ENCODE results near the gene BDNF. TPM values are rescaled to one million over a fixed set of nuclear protein-coding genes. Genes with fewer than 3 reads are reported as not detected.

The BDNF gene
- polyA plus RNA-seq, 4 donors, result 0.15 to 0.69 TPM; not detected in 2

Other genes starting within 250 kb of the BDNF start
- gene LGR4, start 227.7 kb downstream of the BDNF start, polyA plus RNA-seq, result 10 to 100 TPM in 3 of 4 donors, 1 to 10 TPM in 1; 5.9 to 77.6 (median 15.3) TPM
- 10 to 100 TPM in 2 of 4 donors, 1 to 10 TPM in 2; 7.3 to 29.1 (median 11.3) TPM for gene LIN7C, start 193.7 kb downstream of the BDNF start, polyA plus RNA-seq

Measured in small intestine (tissue), 4 donors.